GM23338 (cell line): ENCODE data around the gene BIRC7. TPM values are rescaled to one million over a fixed set of nuclear protein-coding genes. Genes with fewer than 3 reads are reported as not detected.

Experiments
- ATAC-seq: fragments of 200-7000 bp; cut with Tn5 transposase; 3 replicates; pipeline ENCODE4 v1.9.1; 2020
- DNase-seq: peaks from one replicate; pipeline ENCODE4 v3.0.0-alpha.2; 2015; ENCODE audit warnings: low spot score
- H2AFZ ChIP-seq: fragments of 200-600 bp; sonication (generic); 2 replicates; pipeline ENCODE4 v1.8.0; 2016; ENCODE audit warnings: antibody characterized with exemption, mild to moderate bottlenecking, moderate library complexity
- H3F3A ChIP-seq: fragments of 200-600 bp; sonication (generic); replicated peaks from 2 replicates; pipeline ENCODE4 v1.8.0; 2017; ENCODE audit warnings: antibody characterized with exemption, mixed run types, low read depth
- H3K27ac ChIP-seq: fragments of 200-600 bp; sonication (generic); 2 replicates; pipeline ENCODE4 v1.6.1; 2016; ENCODE audit warnings: low read depth
- H3K27me3 ChIP-seq: fragments of 200-600 bp; sonication (generic); 2 replicates; pipeline ENCODE4 v1.8.0; 2016; ENCODE audit warnings: mild to moderate bottlenecking, mixed run types, moderate library complexity; ENCODE audit not compliant: insufficient read depth
- H3K36me3 ChIP-seq: fragments of 200-600 bp; sonication (generic); 2 replicates; pipeline ENCODE4 v1.8.0; 2016; ENCODE audit warnings: mild to moderate bottlenecking; ENCODE audit not compliant: insufficient read depth
- H3K4me1 ChIP-seq: fragments of 200-600 bp; sonication (generic); 2 replicates; pipeline ENCODE4 v1.8.0; 2016; ENCODE audit warnings: mild to moderate bottlenecking, moderate library complexity; ENCODE audit not compliant: insufficient read depth
- H3K4me2 ChIP-seq: fragments of 200-600 bp; sonication (generic); 2 replicates; pipeline ENCODE4 v1.7.1; 2017; ENCODE audit warnings: mixed run types
- H3K4me3 ChIP-seq: fragments of 200-600 bp; sonication (generic); 2 replicates; pipeline ENCODE4 v1.6.1; 2016; ENCODE audit warnings: mixed run types
- H3K79me2 ChIP-seq: fragments of 200-600 bp; sonication (generic); replicated peaks from 2 replicates; pipeline ENCODE4 v1.8.0; 2017; ENCODE audit warnings: mild to moderate bottlenecking; ENCODE audit not compliant: insufficient read depth
- H3K9me2 ChIP-seq: fragments of 200-600 bp; sonication (generic); 2 replicates; pipeline ENCODE4 v1.8.0; 2017; ENCODE audit not compliant: insufficient read depth
- H4K20me1 ChIP-seq: fragments of 200-600 bp; sonication (generic); replicated peaks from 2 replicates; pipeline ENCODE4 v1.8.0; 2017; ENCODE audit warnings: mild to moderate bottlenecking; ENCODE audit not compliant: insufficient read depth
- H3K27ac Mint-ChIP-seq: 2 replicates; pipeline ENCODE4 v1.8.0; 2020; ENCODE audit warnings: inconsistent platforms, mild to moderate bottlenecking, moderate library complexity, mixed read lengths
- H3K27me3 Mint-ChIP-seq: 3 replicates; pipeline ENCODE4 v1.8.0; 2022; ENCODE audit warnings: low read depth, mild to moderate bottlenecking, moderate library complexity, mixed read lengths, inconsistent platforms; ENCODE audit not compliant: insufficient read depth, poor library complexity
- H3K36me3 Mint-ChIP-seq: 3 replicates; pipeline ENCODE4 v1.8.0; 2021; ENCODE audit warnings: low read depth, mild to moderate bottlenecking, inconsistent platforms, moderate library complexity, mixed read lengths
- H3K4me1 Mint-ChIP-seq: 3 replicates; pipeline ENCODE4 v1.8.0; 2020; ENCODE audit warnings: mild to moderate bottlenecking, inconsistent platforms, mixed read lengths
- H3K4me3 Mint-ChIP-seq: 3 replicates; pipeline ENCODE4 v1.8.0; 2021; ENCODE audit warnings: moderate library complexity, mild to moderate bottlenecking, inconsistent platforms, mixed read lengths
- H3K9me3 Mint-ChIP-seq: 3 replicates; pipeline ENCODE4 v1.8.0; 2020; ENCODE audit warnings: moderate library complexity, mild to moderate bottlenecking, inconsistent platforms, mixed read lengths
- CTCF ChIP-seq, 2 experiments: fragments of 200-600 bp in 1 of 2; sonication (generic) in 1 of 2; conservative IDR thresholded peaks; 2 replicates each; pipeline versions ENCODE4 v1.5.1 to v1.6.1; 2016 to 2017; ENCODE audit warnings: antibody characterized with exemption in 2 of 2, low read depth in 2 of 2, mild to moderate bottlenecking in 2 of 2, moderate library complexity in 1 of 2
- EZH2 ChIP-seq: fragments of 200-600 bp; sonication (generic); IDR thresholded peaks from one replicate; pipeline ENCODE4 v1.8.0; 2017; ENCODE audit warnings: antibody characterized with exemption, mild to moderate bottlenecking, low read depth; ENCODE audit not compliant: unreplicated experiment
- STAT1 ChIP-seq: IDR thresholded peaks from one replicate; pipeline ENCODE4 v1.6.1; 2016; ENCODE audit warnings: antibody characterized with exemption; ENCODE audit not compliant: unreplicated experiment
- ZNF331 ChIP-seq: fragments of 250-450 bp; sonication (Bioruptor Pico); IDR thresholded peaks from 2 replicates; pipeline ENCODE4 v1.5.0; 2020; ENCODE audit warnings: low read depth, mild to moderate bottlenecking, moderate library complexity
- polyA plus RNA-seq: library from polyadenylated mRNA; unstranded; fragments of >200 nt; fragmentation: Nextera tagmentation; extraction: Ambion mirVana; gene quantifications from 2 replicates; pipeline ENCODE4 v1.2.1, GENCODE V29; 2016
- total RNA-seq: library from RNA; depleted of rRNA; stranded (reverse); fragments of >200 nt; shearing (Covaris generic); gene quantifications from 2 replicates; pipeline ENCODE4 v1.2.3, GENCODE V29; 2014
- TF ChIP-seq, protein P1 (sequence below): fragments of 250-450 bp; sonication (Bioruptor Pico); IDR thresholded peaks from 2 replicates; pipeline ENCODE4 v1.5.0; 2020; ENCODE audit warnings: mild to moderate bottlenecking, moderate library complexity
- TF ChIP-seq, protein P2 (sequence below): IDR thresholded peaks from one replicate; pipeline ENCODE4 v1.6.1; 2018; ENCODE audit warnings: antibody characterized with exemption; ENCODE audit not compliant: unreplicated experiment

The BIRC7 gene
- total and polyA plus RNA-seq, 2 experiments from 2014 or later, result 0.16 to 0.24 TPM

DNA sequence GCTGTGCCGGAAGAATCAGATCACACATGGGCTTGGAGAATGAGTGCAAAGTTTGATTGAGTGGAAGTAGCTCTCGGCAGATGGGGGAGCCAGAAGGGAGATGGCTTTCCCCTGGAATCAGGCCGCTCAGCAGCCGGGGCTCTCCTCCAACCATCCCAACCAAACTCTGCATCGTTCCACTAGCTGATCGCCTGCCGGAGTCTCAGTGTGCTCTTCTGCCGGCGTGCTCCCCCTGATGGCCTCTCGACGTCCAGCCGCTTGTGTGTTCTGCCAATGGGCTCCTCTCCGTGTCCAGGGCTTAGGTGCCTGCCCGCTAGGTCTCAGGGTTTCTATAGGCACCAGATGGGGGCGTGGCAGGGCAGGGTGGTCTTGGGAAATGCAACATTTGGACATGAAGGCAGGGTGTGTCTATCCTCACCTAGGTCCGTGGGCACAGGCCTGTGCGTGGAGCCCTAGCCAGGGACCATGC is 4.9 kb upstream of the BIRC7 start:
- peak; percentile 94 for DNase-seq
- Histone ChIP-seq H3K79me2 (no peaks in the 10 kb centered on the region), H3K27ac (no peak overlapping the region), H3K4me1 (peaks cover 36% of the 10 kb centered on the region), H3F3A (peaks cover 7% of the 10 kb centered on the region; the same call in 1 of the 2 replicates), H3K4me3 (no peak overlapping the region), H4K20me1 (no peaks in the 10 kb centered on the region), H3K9me2 (no peaks in the 10 kb centered on the region), H2AFZ (peak overlapping the region; percentile 94), H3K36me3 (no peaks in the 10 kb centered on the region), H3K27me3 (0 out of 2 replicates have a peak, but pooled peaks cover 3% of the 10 kb centered on the region), H3K4me2 (peak overlapping the region; percentile 62)
- Mint-ChIP-seq H3K27me3 (peaks cover 29% of the 10 kb centered on the region), H3K27ac (no peak overlapping the region), H3K4me3 (no peak overlapping the region), H3K4me1 (peaks cover 56% of the 10 kb centered on the region), H3K9me3 (no peaks in the 10 kb centered on the region; the same call in 2 of the 3 replicates), H3K36me3 (no peaks in the 10 kb centered on the region)
- no peak for TF ChIP-seq ZNF331 (CRISPR knock-in tag)
- peak; percentile 58 to 75 for TF ChIP-seq CTCF (conservative IDR thresholded peaks at IDR 0.05; ENCODE audit: low read depth in 2 of 2)
- peak; percentile 74 for ATAC-seq

GRCh38 chr20:63232235-63233060 is 3.3 kb upstream of the BIRC7 start:
- H3K36me3 Mint-ChIP-seq, result no peaks in the 10 kb centered on the region
- TF ChIP-seq, protein P1, sequence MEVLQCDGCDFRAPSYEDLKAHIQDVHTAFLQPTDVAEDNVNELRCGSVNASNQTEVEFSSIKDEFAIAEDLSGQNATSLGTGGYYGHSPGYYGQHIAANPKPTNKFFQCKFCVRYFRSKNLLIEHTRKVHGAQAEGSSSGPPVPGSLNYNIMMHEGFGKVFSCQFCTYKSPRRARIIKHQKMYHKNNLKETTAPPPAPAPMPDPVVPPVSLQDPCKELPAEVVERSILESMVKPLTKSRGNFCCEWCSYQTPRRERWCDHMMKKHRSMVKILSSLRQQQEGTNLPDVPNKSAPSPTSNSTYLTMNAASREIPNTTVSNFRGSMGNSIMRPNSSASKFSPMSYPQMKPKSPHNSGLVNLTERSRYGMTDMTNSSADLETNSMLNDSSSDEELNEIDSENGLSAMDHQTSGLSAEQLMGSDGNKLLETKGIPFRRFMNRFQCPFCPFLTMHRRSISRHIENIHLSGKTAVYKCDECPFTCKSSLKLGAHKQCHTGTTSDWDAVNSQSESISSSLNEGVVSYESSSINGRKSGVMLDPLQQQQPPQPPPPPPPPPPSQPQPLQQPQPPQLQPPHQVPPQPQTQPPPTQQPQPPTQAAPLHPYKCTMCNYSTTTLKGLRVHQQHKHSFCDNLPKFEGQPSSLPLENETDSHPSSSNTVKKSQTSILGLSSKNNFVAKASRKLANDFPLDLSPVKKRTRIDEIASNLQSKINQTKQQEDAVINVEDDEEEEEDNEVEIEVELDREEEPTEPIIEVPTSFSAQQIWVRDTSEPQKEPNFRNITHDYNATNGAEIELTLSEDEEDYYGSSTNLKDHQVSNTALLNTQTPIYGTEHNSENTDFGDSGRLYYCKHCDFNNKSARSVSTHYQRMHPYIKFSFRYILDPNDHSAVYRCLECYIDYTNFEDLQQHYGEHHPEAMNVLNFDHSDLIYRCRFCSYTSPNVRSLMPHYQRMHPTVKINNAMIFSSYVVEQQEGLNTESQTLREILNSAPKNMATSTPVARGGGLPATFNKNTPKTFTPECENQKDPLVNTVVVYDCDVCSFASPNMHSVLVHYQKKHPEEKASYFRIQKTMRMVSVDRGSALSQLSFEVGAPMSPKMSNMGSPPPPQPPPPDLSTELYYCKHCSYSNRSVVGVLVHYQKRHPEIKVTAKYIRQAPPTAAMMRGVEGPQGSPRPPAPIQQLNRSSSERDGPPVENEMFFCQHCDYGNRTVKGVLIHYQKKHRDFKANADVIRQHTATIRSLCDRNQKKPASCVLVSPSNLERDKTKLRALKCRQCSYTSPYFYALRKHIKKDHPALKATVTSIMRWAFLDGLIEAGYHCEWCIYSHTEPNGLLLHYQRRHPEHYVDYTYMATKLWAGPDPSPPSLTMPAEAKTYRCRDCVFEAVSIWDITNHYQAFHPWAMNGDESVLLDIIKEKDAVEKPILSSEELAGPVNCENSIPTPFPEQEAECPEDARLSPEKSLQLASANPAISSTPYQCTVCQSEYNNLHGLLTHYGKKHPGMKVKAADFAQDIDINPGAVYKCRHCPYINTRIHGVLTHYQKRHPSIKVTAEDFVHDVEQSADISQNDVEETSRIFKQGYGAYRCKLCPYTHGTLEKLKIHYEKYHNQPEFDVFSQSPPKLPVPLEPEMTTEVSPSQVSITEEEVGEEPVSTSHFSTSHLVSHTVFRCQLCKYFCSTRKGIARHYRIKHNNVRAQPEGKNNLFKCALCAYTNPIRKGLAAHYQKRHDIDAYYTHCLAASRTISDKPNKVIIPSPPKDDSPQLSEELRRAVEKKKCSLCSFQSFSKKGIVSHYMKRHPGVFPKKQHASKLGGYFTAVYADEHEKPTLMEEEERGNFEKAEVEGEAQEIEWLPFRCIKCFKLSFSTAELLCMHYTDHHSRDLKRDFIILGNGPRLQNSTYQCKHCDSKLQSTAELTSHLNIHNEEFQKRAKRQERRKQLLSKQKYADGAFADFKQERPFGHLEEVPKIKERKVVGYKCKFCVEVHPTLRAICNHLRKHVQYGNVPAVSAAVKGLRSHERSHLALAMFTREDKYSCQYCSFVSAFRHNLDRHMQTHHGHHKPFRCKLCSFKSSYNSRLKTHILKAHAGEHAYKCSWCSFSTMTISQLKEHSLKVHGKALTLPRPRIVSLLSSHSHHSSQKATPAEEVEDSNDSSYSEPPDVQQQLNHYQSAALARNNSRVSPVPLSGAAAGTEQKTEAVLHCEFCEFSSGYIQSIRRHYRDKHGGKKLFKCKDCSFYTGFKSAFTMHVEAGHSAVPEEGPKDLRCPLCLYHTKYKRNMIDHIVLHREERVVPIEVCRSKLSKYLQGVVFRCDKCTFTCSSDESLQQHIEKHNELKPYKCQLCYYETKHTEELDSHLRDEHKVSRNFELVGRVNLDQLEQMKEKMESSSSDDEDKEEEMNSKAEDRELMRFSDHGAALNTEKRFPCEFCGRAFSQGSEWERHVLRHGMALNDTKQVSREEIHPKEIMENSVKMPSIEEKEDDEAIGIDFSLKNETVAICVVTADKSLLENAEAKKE (CRISPR knock-in tag), result no peak
- TF ChIP-seq, protein P2, sequence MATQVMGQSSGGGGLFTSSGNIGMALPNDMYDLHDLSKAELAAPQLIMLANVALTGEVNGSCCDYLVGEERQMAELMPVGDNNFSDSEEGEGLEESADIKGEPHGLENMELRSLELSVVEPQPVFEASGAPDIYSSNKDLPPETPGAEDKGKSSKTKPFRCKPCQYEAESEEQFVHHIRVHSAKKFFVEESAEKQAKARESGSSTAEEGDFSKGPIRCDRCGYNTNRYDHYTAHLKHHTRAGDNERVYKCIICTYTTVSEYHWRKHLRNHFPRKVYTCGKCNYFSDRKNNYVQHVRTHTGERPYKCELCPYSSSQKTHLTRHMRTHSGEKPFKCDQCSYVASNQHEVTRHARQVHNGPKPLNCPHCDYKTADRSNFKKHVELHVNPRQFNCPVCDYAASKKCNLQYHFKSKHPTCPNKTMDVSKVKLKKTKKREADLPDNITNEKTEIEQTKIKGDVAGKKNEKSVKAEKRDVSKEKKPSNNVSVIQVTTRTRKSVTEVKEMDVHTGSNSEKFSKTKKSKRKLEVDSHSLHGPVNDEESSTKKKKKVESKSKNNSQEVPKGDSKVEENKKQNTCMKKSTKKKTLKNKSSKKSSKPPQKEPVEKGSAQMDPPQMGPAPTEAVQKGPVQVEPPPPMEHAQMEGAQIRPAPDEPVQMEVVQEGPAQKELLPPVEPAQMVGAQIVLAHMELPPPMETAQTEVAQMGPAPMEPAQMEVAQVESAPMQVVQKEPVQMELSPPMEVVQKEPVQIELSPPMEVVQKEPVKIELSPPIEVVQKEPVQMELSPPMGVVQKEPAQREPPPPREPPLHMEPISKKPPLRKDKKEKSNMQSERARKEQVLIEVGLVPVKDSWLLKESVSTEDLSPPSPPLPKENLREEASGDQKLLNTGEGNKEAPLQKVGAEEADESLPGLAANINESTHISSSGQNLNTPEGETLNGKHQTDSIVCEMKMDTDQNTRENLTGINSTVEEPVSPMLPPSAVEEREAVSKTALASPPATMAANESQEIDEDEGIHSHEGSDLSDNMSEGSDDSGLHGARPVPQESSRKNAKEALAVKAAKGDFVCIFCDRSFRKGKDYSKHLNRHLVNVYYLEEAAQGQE, result no peak
- TF ChIP-seq ZNF331 (CRISPR knock-in tag) (no peak), EZH2 (no peak), STAT1 (no peak)

More at GRCh38 chr20:63232235-63233060, 3.3 kb upstream of the BIRC7 start:
- Mint-ChIP-seq H3K4me1 (peaks cover 46% of the 10 kb centered on the region), H3K9me3 (no peaks in the 10 kb centered on the region; the same call in 2 of the 3 replicates), H3K27me3 (peaks cover 25% of the 10 kb centered on the region), H3K4me3 (no peak overlapping the region), H3K27ac (no peak overlapping the region)
- H3K79me2 ChIP-seq, result no peaks in the 10 kb centered on the region
- ATAC-seq (no peak), DNase-seq (no peak)
- no peaks in the 10 kb centered on the region for H3K36me3 ChIP-seq
- no peak overlapping the region for H3K4me3 ChIP-seq
- H3F3A ChIP-seq, result peaks cover 7% of the 10 kb centered on the region; the same call in 1 of the 2 replicates
- H4K20me1 ChIP-seq, result no peaks in the 10 kb centered on the region
- 0 out of 2 replicates have a peak, but pooled peaks cover 3% of the 10 kb centered on the region for H3K27me3 ChIP-seq
- H3K4me2 ChIP-seq, result no peak overlapping the region
- H3K4me1 ChIP-seq, result peaks cover 36% of the 10 kb centered on the region
- no peaks in the 10 kb centered on the region for H3K9me2 ChIP-seq
- H2AFZ ChIP-seq, result no peak overlapping the region
- no peak overlapping the region for H3K27ac ChIP-seq
